Stimulated activated naive CD4-positive, alpha-beta T cell treated with Interleukin-2 at 50 U/mL for 16 hours (primary cell): ENCODE data around the gene HERPUD1.
A peak's percentile ranks its signal among the peaks of the same experiment; 100 is the strongest.
"Not testable (repeated sequence)": the region's sequence is repeated elsewhere in the genome, so short reads cannot be mapped to it uniquely, and the experiment has no call there.

Experiments
- DNase-seq: peaks from one replicate; lab custom pipeline; 2025; lab: John Stamatoyannopoulos, UW

The HERPUD1 gene

DNA sequence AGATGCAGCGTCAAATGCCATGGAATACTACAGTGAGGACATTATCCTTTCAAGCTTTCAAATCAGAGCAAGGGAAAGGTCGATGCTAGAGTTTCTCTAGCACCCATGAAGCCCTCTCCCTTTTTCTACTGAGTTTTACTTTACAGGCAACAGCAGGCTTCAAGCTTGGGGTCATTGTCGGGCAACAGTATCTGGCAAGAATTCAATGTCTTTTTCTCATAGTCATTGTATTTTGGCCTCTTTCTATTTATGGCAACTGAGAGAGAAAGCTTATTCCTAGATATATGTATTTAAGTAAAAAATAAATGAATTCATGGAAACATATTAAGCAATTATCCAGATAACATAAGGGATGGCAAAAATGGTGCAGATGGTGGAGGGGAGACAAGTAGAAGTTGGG, 29.4 kb downstream of the HERPUD1 start:
- no peak for DNase-seq

DNA sequence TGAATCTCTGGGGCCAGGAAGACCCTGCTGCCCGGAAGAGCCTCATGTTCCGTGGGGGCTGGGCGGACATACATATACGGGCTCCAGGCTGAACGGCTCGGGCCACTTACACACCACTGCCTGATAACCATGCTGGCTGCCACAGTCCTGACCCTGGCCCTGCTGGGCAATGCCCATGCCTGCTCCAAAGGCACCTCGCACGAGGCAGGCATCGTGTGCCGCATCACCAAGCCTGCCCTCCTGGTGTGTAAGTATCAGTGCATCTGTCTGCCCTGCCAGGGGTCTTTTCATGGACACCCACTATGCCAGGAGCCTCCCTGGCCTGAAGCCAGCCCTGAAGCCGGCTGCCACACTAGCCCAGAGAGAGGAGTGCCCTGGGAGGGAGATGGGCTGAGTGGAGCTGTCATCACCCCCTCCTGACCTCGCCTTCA, 29.9 kb downstream of the HERPUD1 start, which contains the start of gene CETP:
Gene CETP (plus strand): TSS at position 100 of the 431 bp plus-strand sequence. CDS start 30 bp downstream, at position 130.
- no peak for DNase-seq

DNA sequence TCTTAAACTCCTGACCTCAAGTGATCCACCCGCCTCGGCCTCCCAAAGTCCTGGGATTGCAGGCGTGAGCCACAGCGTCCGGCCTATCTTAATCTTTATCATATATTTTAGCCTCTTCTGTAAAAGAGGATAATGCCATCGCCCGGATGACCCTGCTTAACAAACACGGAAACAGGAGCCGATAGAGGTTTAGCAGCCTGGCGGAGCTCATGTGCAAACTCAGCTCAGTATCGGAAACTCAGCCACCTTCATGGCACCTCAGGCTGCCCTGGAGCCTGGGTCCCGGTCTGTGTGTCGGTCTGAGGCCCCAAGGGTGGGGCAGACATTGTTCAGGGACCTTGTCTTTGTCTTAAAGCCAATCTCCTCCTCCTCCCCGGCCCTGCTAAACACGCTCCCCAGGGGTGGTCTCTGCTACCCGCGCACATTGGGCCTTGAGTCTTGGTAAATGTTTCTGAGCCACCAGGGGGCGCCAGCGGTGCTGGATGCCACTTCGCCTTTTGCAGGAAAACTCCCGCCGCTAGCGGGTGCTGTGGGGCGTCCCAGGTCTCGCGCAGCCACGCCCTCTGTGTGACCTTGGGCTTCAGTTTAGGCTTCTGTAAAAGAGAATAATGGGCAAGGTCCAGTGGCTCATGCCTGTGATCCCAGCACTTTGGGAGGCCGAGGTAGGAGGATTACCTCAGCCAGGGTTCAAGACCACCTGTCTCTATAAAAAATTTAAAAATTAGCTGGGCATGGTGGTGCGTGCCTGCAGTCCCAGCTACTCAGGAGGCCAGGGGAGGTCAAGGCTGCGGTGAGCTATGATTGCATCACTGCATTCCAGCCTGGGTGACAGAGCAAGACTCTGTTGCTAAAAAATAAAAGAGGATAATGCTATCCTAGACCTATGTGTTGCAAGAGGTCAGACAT, 32.6 kb downstream of the HERPUD1 start:
- peak; percentile 94 for DNase-seq

DNA sequence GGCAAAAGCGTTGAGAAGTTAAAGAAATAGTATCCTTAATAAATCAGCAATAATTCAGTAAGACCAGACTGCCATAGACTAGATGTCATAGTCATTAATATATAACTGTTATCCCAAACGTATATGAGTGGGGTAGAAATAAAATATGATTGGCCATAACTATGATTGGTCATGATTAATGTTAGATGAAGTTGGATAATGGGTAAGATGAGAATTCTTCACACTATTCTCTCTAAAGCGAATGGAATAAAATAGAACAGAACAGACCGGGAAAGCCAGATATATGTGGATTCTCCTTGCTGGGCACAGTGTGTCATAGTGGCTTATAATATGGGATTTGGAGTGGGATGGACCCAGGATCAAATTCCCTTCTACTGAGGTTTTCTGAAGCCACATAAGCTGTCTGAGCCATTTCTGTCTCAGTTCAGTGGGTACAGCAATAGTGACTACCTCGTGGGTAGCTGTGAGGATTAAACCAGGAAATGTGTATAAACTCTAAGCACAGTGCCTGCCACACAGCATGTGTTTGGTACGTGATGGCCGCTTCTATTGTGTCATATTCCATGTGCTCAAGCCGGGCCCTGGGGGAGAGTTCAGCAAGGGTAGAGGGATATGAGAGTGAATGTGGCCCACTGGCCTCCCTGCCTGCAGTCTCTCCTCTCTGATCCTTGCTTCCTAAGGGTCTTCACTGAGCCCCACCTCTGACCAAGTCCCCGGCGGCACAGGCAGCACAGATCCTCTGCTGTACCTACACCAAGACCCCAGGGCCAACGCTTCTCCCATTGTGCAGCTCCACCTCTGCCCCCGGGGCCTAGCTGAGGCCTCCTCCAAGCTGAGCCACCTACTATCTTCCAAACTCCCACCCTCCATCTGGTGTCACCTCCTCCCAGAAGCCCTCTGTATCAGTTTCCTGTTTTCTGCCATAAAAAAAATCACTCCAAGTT, 33.5 kb downstream of the HERPUD1 start:
- DNase-seq = no peak

DNA sequence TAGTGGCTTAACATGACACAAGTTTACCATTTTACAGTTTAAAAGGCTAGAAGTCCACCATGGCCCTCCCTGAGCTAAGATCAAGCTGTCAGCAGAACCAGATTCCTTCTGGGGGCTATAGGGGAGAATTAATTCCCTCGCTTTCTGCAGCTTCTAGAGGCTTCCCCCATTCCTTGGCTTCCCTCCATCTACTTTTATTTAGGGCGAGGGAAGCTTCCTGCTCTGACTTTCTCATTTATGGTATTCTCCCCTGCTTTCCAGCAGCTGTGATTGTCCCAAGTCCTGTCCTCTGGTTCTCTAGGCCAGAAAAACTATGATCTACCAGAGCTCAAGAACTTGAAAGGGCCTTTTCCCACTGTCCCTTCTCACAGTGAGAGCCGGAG, 34.1 kb downstream of the HERPUD1 start:
- DNase-seq = no peak

DNA sequence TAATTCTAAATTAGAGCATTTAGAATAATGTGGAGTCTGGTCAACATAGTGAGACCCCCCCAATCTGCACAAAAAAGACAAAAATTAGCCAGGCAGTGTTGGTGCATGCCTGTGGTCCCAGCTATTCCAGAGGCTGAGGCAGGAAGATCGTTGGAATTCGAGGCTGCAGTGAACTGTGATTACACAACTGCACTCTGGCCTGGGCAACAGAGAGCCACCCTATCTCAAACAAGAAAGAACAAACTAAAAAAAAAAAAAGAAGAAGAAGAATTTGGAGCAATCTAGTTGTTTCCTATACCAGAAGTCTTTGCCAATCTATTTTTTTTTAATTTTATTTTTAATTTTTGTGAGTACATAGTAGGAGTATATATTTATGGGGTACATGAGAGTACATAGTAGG, 35.8 kb downstream of the HERPUD1 start:
- no peak for DNase-seq

DNA sequence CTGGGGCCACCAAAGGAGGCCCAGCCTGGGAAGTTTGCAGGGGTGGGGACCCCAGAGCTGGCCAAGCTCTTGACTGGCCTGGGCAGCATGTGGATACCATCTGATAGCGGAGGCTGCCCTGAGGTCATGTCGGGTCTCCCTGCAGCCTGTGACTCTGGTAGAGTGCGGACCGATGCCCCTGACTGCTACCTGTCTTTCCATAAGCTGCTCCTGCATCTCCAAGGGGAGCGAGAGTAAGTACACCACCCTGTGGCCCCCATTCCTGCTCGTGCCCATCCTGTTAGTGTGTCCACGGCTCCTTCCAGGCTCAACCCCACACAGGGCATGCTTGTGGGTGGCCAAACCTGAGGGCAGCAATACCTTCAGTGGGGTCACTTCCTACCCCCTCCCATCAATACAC, 37.8 kb downstream of the HERPUD1 start:
- no peak for DNase-seq

DNA sequence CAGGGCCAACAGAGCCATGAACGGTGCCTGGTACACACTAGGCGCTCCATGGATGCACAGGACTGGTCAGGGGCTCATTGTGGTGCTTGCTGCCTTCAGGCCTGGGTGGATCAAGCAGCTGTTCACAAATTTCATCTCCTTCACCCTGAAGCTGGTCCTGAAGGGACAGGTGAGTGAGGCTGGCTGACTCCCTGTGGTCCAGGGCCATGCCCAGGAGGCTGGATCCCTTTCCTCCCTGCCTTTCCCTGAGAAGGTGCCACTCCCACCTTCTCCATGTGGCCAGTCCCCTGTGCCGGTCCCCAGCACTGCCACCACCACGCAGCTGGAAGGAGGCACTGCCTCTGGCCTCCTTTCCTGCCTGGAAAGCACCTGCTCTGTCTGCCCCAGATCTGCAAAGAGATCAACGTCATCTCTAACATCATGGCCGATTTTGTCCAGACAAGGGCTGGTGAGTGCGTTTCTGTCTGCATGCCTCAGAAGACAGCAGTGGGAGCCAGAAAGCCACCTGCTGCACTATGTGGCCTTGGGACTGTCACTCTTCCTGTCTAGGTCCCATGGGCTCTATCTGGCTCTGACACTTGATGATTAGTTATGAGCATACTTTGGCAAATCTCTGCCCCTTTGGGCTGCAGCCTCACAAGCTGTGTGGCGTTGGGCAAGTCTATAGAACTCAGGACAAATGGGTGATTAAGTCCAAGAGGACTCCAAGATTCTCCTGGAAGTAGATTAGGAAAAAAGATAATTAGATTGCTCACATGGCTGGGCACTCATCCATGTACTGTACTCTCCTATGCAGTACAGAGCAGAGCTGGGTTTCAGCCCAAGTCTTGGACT, 39.2 kb downstream of the HERPUD1 start:
- no peak for DNase-seq

DNA sequence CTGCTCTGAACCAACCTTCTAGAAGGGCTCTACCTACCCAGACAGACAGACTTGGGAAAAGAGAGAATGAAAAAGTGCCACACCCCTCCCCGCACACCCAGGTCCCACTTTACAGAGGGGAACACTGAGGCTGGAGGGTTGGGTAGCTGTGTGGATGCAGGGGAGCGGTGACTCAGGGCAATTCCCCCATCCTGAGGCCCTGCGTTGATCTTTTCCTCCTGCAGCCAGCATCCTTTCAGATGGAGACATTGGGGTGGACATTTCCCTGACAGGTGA, 39.8 kb downstream of the HERPUD1 start:
- DNase-seq = no peak

DNA sequence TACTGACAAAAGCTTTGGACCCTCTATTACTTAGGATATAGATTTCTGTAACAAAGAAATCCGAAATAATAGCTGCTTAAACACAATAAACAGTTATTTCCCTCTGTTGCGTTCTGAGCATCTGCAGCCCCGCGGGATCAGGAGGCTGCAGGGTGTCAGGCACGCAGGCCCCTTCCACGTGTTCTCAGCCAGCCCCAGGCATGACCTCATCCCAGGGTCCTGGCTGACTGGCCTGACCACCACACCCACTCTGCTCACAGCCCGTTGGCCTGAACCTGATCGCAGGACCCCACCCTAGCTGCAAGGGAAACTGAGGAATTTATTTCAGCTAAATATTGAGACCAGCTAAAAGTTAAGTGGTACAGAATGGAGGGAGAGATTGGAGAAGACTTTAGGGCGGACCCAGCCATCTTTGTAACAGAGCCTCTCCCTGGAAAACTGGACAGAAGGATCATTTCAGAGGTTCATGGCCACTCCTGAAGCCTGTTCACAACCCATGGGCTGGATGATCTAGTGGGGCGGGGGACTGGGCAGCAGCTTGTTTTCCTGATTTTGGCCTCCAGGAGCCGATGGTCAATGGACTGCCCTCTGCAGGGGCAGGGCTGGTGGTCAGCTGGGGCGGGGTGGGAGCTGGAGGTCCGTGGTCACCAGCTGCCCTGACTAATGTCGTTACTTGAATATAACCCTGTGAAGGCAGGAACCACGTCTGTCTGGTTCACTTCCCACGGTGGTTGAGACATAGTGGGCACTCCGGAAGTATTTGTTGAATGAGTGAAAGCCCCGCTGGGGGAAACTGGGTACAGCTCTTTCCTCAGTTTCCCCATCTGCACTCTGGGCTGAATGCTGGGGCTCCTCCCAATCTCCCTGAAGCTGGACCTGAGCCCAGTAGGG, 40.7 kb downstream of the HERPUD1 start:
- no peak for DNase-seq

DNA sequence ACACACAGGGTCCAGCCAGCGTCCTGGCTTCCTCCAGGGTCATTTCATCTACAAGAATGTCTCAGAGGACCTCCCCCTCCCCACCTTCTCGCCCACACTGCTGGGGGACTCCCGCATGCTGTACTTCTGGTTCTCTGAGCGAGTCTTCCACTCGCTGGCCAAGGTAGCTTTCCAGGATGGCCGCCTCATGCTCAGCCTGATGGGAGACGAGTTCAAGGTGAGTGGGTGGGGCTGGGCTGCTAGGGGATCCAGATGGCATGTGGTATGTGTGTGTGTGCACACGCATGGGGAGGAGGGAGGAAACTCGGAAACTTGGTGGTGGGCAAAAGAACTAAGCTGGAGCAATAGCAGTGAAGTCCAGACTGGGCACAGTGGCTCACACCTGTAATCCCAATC, 41.4 kb downstream of the HERPUD1 start:
- DNase-seq = no peak

DNA sequence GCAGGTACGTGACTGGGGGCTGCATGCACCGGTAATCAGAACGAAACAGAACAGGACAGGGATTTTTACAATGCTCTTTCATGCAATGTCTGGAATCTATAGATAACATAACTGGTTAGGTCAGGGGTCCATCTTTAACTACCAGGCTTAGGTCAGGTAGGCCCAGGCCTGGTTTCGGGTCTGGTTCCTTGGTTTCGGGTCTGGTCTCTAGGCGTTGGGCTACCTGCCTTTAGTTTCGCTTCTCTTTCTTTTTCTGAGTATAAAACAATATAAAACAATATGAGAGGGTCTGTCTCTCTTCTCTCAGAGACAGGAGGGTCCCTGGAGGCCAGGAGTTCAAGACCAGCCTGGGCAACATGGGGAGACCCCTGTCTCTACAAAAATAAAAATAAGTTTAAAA, 42.0 kb downstream of the HERPUD1 start:
- DNase-seq = not testable (repeated sequence)

DNA sequence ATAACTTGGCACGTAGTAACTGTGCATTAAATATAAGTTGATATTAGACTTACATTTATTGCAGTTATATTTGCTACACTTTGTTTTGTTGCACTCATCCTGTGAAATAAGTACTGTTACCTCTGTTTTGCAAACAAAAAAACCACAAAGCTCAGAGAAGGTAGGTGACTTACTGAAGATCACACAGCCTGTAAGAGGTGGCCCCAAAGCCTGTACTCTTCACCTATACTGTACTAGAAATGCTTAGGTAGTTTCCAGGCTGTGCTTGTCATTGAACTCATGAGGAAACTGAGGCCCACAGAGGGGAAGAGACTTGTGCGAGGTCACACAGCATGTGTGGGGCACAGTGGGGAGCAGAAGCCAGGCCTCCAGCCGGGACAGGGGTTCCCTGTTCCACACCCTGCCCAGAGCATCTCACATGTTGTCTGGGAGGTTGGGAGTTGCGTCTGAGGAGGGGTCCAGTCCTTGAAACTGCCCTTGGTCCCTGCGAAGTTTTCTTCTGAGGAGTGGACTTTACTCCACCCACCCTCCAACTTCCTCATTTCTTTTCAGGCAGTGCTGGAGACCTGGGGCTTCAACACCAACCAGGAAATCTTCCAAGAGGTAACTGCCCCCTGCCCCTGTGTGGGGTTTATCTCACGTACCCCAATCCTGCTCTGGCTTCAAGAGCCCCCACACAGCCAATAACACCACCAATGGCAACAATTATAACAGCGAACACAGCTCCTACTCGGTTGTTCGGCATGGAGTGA, 42.8 kb downstream of the HERPUD1 start:
- DNase-seq = no peak

DNA sequence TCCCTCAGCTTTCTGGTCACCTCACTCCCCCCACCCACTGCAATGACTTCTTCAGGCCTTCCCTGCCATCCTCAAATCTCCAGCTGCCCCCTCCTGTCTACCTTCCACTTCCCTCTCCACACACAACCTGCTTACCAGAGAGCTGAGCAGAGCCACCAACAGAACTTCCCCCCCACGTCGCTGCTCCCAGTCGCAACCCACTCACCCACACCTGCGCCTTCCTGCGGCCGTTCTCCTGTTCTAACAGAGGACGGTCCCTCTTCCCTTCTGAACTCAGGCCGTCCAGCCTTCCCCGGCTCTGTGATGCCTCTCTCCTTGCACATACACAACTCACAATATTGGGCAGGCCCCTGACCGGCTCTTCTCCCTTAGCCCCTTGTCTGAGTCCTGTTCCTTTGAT, 43.8 kb downstream of the HERPUD1 start:
- no peak for DNase-seq

DNA sequence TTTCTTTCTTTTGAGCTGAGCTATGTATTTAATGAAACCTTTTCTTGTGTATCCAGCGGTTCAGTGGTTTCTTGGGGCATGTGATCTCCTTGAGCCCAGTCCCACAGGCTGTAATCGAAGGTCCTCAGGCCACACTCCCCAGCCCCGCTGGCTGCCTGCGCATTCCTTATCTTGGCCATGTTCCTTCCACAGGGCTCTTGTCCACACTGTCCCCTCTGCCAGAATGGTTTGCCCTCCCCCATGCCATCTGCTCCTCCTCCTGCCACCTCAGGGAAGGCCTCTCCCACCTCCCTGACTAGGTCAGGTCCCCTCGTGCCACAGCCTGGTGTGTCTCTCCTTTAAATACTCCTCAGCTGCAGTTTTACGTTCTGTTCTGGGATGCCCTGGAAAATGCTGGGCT, 45.3 kb downstream of the HERPUD1 start:
- DNase-seq = no peak

DNA sequence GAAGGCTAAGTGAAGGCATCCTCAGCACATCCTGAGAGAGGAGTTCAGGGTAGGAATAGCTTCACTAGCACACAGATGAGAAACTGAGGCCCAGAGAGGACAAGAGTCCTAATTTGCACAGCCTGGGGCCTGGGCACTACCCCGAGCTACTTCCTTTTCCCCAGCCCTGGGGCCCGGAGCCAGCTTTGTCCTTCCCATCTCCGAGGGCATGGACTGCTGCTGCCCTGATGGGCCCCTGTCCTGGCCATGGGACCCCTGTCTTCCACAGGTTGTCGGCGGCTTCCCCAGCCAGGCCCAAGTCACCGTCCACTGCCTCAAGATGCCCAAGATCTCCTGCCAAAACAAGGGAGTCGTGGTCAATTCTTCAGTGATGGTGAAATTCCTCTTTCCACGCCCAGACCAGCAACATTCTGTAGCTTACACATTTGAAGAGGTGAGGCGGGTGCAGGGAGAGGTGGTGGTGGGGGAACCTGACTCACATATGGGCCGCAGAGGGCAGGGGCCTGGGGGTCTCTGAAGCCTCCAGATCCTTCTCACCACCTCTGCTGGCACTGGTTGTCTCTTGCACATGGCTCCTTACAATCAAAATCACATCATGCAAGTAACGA, 46.0 kb downstream of the HERPUD1 start:
- DNase-seq = no peak

DNA sequence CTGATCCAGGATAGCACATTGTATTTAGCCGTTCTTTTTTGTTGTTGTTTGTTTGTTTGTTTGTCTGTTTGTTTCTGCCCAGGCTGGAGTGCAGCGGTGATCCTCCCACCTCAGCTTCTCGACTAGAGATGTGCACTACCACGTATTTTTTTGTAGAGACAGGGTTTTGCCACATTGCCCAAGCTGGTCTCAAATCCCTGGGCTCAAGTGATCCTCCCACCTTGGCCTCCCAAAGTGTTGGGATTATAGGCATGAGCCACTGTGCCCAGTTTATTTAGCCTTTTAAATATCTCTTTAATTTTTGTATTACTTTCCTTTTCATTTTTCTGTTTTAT, 48.2 kb downstream of the HERPUD1 start:
- no peak for DNase-seq

DNA sequence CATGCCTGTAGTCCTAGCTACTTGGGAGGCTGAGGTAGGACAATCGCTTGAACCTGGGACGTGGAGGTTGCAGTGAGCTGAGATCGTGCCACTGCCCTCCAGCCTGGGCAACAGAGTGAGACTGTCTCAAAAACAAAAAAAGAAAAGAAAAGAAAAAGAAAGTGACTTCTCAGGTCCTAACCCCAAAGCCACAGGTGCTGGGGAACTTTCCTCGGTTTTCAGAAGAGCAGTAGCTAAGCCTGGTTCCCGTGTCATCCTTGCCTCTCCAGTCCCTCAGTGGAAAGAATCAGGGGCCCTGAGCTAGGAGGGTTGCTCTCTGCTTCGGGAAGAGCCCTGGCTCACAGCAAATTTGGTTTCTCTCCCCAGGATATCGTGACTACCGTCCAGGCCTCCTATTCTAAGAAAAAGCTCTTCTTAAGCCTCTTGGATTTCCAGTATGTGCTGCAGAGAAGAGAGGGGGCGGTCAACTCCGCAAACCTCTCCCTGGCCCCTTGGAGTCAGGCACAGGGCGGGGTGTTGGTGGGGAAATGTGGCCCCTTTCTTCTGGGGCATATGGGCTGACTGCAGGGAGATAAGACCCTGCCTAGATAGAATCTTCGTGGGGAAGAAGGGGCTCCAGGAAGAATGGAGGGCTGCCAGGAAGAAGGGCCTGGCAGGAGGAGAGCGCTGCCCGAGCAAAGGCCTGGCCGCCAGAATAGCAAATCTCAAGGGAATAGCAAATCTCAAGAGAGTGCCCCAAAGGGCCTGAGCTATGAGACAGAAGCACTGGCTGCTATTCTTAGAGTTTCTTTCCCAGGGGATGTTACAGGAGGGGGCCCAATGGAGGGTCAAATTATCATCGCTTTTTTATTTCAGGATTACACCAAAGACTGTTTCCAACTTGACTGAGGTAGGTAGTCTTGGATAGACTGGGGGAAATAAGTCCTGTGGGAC, 49.1 kb downstream of the HERPUD1 start:
- no peak for DNase-seq

DNA sequence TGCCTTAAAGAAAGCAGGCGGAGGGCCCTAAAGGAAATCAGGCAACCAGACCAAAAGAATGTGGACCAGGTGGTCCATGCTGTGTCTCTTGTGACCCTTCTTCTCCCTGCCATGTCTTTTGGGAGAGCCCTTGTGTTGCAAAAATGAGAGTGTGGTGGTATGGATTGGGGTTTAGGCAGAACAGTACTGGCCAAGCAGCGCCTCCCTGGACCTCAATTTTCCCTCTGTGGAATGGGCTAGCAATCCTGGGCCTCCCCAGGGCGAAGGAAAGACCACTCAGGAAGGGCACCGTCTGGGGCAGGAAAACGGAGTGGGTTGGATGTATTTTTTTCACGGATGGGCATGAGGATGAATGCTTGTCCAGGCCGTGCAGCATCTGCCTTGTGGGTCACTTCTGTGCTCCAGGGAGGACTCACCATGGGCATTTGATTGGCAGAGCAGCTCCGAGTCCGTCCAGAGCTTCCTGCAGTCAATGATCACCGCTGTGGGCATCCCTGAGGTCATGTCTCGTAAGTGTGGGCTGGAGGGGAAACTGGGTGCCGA, 49.9 kb downstream of the HERPUD1 start:
- DNase-seq = no peak
